ENCODE data around the gene TMOD1.

DNA sequence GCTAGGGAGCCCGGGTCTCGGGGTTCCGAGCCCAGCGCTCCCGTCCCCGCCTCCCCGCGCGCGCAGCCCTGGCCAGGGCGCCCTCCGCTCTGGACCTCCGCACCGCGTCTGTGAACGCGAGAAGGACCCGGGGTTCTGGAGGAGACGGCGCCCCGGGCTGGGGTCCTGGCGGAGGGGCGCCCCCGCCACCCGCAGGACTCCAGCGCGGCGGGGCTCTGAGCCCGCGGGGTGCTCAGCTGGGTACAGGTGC is 431 bp downstream of the TMOD1 start:
- TF ChIP-seq, protein P1, sequence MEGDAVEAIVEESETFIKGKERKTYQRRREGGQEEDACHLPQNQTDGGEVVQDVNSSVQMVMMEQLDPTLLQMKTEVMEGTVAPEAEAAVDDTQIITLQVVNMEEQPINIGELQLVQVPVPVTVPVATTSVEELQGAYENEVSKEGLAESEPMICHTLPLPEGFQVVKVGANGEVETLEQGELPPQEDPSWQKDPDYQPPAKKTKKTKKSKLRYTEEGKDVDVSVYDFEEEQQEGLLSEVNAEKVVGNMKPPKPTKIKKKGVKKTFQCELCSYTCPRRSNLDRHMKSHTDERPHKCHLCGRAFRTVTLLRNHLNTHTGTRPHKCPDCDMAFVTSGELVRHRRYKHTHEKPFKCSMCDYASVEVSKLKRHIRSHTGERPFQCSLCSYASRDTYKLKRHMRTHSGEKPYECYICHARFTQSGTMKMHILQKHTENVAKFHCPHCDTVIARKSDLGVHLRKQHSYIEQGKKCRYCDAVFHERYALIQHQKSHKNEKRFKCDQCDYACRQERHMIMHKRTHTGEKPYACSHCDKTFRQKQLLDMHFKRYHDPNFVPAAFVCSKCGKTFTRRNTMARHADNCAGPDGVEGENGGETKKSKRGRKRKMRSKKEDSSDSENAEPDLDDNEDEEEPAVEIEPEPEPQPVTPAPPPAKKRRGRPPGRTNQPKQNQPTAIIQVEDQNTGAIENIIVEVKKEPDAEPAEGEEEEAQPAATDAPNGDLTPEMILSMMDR (IDR thresholded peaks at IDR 0.05 in 4 of 5, conservative IDR thresholded peaks at IDR 0.05 in 1 of 5): no peak
- peak; percentile 83 to 92 for TF ChIP-seq POLR2A (IDR thresholded peaks at IDR 0.05)

All from gastrocnemius medialis (tissue), 4 donors.